Measurements from ENCODE around the gene GABARAP.

Gene GABARAP

DNA sequence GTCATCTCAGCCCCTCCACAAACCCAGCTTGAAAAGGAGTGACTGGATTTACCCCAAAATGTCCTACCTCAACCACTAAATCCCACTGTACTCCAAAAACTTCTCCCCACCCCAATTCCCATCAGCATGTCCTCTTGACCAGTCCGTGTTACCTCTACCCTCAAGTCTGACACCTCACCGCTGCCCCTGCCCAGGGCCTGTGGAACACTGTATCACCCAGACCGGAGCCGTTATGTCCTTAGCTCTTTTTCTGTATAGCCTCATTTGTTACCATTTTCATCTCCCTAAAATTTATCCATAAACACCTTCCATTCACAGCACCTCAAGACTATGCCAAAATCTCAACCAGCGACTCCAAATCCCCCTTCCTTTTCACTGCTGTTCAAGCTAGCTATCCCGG is 5.4 kb downstream of the GABARAP start:
- Histone ChIP-seq H3K9me3 (ENCODE audit: low read length) (no peaks in the 10 kb centered on the region), H3K4me1 (ENCODE audit: insufficient read depth, low read length, severe bottlenecking) (peaks cover 60% of the 10 kb centered on the region), H3K9me2 (ENCODE audit: low read depth, low read length) (no peaks in the 10 kb centered on the region), H3F3A (ENCODE audit: insufficient read depth, low read length) (0 out of 2 replicates have a peak, but pooled peaks cover 10% of the 10 kb centered on the region), H3K4me2 (ENCODE audit: low read length) (peak overlapping the region; percentile 63; the same call in 1 of the 2 replicates), H3K27ac (ENCODE audit: low read depth, low read length, poor library complexity, severe bottlenecking) (peak overlapping the region; percentile 46), H3K9ac (ENCODE audit: low read length) (peak overlapping the region; percentile 100; the same call in 1 of the 2 replicates), H3K27me3 (ENCODE audit: insufficient read depth, low read length) (no peaks in the 10 kb centered on the region), H4K20me1 (ENCODE audit: insufficient read depth, low read length) (no peaks in the 10 kb centered on the region), H2AFZ (ENCODE audit: low read length) (no peak overlapping the region), H3K4me3 (ENCODE audit: low read depth, low read length, poor library complexity, severe bottlenecking) (no peak overlapping the region), H3K79me2 (ENCODE audit: insufficient read depth, low read length) (peaks cover 27% of the 10 kb centered on the region), H3K36me3 (ENCODE audit: insufficient read depth, low read length) (peaks cover 51% of the 10 kb centered on the region)
- TF ChIP-seq, protein P1, sequence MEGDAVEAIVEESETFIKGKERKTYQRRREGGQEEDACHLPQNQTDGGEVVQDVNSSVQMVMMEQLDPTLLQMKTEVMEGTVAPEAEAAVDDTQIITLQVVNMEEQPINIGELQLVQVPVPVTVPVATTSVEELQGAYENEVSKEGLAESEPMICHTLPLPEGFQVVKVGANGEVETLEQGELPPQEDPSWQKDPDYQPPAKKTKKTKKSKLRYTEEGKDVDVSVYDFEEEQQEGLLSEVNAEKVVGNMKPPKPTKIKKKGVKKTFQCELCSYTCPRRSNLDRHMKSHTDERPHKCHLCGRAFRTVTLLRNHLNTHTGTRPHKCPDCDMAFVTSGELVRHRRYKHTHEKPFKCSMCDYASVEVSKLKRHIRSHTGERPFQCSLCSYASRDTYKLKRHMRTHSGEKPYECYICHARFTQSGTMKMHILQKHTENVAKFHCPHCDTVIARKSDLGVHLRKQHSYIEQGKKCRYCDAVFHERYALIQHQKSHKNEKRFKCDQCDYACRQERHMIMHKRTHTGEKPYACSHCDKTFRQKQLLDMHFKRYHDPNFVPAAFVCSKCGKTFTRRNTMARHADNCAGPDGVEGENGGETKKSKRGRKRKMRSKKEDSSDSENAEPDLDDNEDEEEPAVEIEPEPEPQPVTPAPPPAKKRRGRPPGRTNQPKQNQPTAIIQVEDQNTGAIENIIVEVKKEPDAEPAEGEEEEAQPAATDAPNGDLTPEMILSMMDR (IDR thresholded peaks at IDR 0.05; ENCODE audit: low read length): no peak
- no peak for TF ChIP-seq EZH2 (IDR thresholded peaks at IDR 0.05; ENCODE audit: borderline replicate concordance, low read length)

DNA sequence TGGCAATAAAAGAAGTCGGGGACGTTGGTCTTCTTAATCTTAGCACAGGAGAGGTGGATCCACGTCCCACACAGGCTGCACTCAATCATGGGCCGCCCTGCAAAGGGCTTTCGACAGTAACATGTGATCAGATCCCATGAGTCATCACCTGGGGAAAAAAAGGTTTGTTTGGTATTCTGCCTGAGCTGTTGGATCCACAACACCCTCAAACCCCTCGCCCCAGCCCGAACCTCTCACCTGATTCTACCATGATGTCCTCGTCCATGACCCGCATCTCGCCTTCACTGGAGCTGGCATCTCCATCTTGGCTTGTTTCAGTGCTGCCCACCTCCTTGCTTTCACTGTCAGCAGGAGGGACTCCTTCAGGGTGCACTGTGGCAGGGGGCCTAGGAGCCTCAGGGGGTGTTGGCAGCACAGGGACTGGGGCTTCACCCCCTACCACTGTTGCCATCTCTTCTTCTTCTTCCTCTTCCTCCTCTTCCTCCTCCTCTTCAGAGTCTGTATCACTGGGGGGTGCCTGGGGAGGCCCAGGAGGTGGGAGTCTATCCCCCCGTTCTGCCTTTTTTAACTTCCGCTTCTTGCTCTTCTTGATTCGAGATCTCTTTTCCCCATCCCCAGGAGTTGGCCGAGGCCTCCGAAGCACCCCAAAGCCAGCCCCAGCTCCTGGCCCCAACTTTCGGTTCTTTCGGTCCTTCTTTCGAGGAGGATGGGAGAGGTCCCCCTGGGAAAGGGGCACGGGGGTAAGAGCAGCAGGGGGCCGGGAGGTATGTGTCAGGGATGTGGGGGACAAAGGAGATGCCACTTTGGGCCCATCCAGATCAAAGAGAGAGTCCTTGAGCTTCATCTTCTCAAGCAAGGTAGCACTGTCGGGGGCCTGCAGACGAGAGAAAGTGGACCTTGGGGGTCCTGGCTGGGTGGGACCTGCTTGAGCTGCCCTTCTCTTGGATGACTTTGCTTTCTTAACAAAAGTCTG is 6.3 kb downstream of the GABARAP start:
- no peak overlapping the region for H3K4me3 ChIP-seq (ENCODE audit: low read depth, low read length, poor library complexity, severe bottlenecking)
- H4K20me1 ChIP-seq (ENCODE audit: insufficient read depth, low read length): no peaks in the 10 kb centered on the region
- H3K36me3 ChIP-seq (ENCODE audit: insufficient read depth, low read length): peaks cover 51% of the 10 kb centered on the region
- no peaks in the 10 kb centered on the region for H3K27me3 ChIP-seq (ENCODE audit: insufficient read depth, low read length)
- H3K79me2 ChIP-seq (ENCODE audit: insufficient read depth, low read length): peaks cover 30% of the 10 kb centered on the region
- H3K4me2 ChIP-seq (ENCODE audit: low read length): peak overlapping the region; percentile 75; the same call in 1 of the 2 replicates
- H3K9ac ChIP-seq (ENCODE audit: low read length): no peak overlapping the region; the same call in 1 of the 2 replicates
- 0 out of 2 replicates have a peak, but pooled peaks cover 6% of the 10 kb centered on the region for H3F3A ChIP-seq (ENCODE audit: insufficient read depth, low read length)
- H3K4me1 ChIP-seq (ENCODE audit: insufficient read depth, low read length, severe bottlenecking): peaks cover 54% of the 10 kb centered on the region
- peak overlapping the region; percentile 78 for H3K27ac ChIP-seq (ENCODE audit: low read depth, low read length, poor library complexity, severe bottlenecking)
- H3K9me2 ChIP-seq (ENCODE audit: low read depth, low read length): no peaks in the 10 kb centered on the region
- no peaks in the 10 kb centered on the region for H3K9me3 ChIP-seq (ENCODE audit: low read length)
- TF ChIP-seq, protein P1 (IDR thresholded peaks at IDR 0.05; ENCODE audit: low read length): no peak
- TF ChIP-seq EZH2 (IDR thresholded peaks at IDR 0.05; ENCODE audit: borderline replicate concordance, low read length): no peak
- H2AFZ ChIP-seq (ENCODE audit: low read length): no peak overlapping the region

DNA sequence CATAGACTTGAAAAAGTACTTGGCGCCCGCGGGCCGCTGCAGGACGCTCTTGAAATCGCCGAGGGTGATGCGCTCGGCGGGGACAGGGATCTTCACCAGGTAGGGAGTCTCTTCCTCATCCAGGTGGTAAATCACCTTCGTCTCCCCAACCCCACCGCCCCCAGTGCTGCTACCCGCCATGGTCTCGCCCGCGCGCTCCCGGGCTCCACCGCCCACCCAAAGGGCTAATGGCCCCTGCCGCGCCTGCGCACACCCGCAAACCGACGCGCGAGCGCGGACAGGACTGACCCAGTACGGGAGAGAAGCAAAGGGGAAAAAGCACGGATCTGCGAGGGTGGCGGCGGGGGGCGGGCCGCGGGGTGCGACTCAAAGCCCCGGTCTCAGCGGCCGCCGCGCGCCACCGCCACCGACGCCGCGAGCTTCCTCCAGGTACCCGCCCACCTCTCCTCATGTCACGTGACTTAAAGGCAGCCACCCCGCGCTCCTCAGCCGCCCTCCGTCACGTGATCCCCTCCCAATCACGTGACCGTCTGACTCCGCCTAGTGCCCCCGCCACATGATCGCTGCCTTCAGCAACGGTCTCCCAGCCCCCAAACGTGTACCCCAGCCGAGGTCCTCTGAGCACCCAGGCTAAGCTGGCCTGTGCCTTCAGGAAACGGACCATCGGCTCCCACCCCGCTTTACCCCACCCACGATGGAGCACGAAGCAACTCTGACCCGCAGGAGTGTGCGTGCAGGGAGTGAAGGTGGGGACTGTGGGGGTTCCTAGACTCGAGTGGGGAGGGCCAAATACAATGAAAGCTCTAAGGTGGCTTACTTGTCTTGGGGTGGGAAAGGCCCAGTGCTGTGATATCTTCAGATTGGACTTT is 7.9 kb downstream of the GABARAP start, which contains the start of gene DVL2:
DVL2 (minus strand) TSS at position 435 of the 869 bp plus-strand sequence; CDS start at position 180, 255 bp downstream.
- Histone ChIP-seq H3K9me3 (ENCODE audit: low read length) (no peaks in the 10 kb centered on the region), H3K9me2 (ENCODE audit: low read depth, low read length) (no peaks in the 10 kb centered on the region), H3K4me1 (ENCODE audit: insufficient read depth, low read length, severe bottlenecking) (peaks cover 41% of the 10 kb centered on the region), H3K79me2 (ENCODE audit: insufficient read depth, low read length) (peaks cover 30% of the 10 kb centered on the region), H3F3A (ENCODE audit: insufficient read depth, low read length) (no peaks in the 10 kb centered on the region), H4K20me1 (ENCODE audit: insufficient read depth, low read length) (no peaks in the 10 kb centered on the region), H3K27me3 (ENCODE audit: insufficient read depth, low read length) (no peaks in the 10 kb centered on the region), H2AFZ (ENCODE audit: low read length) (no peak within 1 kb of the TSS), H3K4me3 (ENCODE audit: low read depth, low read length, poor library complexity, severe bottlenecking) (peak within 1 kb of the TSS; percentile 83), H3K36me3 (ENCODE audit: insufficient read depth, low read length) (peaks cover 56% of the 10 kb centered on the region), H3K27ac (ENCODE audit: low read depth, low read length, poor library complexity, severe bottlenecking) (peak within 1 kb of the TSS; percentile 78), H3K9ac (ENCODE audit: low read length) (peak within 1 kb of the TSS; percentile 91), H3K4me2 (ENCODE audit: low read length) (peak within 1 kb of the TSS; percentile 75)
- no peak for TF ChIP-seq EZH2 (IDR thresholded peaks at IDR 0.05; ENCODE audit: borderline replicate concordance, low read length)
- TF ChIP-seq, protein P1 (IDR thresholded peaks at IDR 0.05; ENCODE audit: low read length): no peak

Data from OCI-LY1 (cell line).